NCI-H1092 (cell line): Measurements from ENCODE around the gene ARHGEF17.

ENCODE experiments used
- DNase-seq: peaks from one replicate; lab custom pipeline; 2025; lab: John Stamatoyannopoulos, UW

Gene ARHGEF17

DNA sequence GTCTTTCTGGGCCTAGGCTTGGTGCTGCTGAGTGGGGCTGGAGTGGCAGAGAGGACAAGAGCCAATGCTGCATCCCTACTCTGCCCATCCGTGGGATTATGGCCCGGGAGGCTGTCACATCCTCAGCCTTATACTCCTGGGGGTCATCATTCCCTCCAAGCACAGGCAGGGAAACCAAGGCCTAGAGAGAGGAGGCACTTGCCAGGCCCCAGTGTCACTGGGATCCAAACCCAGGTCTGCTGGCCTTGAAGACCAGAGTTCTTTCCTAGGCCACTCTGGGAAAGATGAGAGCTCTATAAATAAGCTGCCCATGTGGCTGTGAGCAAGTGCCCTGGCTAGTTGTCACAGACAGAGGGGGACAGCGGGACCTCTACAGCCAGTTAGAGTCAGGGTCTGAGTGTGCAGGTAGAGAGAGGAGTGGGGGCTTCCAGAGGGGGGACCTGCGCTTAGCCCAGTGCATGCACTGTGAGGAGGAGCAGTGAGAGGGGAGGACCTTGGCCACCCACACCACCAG is 72.9 kb downstream of the ARHGEF17 start:
- DNase-seq: no peak

DNA sequence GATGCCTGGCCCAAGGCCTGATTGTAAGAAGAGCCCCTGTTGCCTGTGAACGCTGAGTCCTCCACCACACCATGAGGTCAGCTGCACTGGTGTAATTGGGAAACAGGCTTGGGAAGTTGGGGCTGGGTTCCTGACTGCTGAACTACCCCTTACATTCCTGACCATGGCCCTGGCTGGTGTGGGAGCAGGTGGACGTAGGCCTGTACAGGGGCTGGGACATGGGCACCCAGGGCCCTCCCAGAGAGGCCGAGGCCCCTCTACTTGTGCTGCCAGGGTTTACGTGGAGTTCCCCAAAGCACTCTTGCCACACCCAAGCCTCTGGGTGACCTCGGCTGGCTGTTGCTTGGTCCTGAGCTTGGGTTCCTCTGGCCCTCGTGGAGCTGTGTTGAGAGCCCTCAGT is 73.5 kb downstream of the ARHGEF17 start:
- DNase-seq: no peak

DNA sequence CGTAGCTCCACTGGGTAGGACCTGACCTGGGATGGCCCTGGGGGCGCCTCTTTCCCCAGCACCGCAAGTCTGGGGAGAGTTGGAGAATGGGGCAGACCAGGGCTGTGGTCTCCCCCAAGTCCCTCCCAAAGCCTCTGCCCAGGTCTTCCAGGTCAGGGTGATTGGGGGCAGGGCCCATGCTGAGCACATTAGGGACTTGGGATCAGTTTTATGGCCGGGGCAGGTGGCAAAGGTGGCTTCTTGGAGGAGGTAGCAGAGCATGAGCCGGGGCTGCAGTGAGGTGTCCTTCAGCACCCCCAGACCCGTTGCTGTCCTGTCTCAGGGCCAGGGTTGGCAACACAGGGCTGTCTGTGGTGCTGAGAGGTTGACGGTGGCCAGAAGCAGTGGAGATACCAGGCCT is 74.1 kb downstream of the ARHGEF17 start:
- DNase-seq: no peak

DNA sequence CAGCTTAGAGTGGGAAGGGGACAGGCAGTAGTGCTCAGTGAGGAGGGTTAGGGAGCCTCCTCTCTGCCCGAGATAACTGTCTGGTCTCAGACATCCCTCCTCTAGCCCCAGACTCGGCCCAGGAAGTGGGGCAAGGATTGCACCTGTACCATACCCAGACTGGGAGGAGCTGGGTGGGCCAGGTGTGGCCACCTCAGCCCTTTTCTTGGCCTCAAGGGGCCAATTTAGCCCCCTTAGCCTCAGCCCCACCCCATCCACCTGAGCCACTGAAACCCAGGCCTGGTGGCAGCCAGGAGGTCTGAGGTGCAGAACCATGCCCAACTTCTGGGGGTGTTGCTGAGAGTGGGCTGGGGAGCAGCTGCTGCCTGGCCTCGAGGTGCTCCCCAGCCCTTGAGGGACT is 74.7 kb downstream of the ARHGEF17 start:
- no peak for DNase-seq

DNA sequence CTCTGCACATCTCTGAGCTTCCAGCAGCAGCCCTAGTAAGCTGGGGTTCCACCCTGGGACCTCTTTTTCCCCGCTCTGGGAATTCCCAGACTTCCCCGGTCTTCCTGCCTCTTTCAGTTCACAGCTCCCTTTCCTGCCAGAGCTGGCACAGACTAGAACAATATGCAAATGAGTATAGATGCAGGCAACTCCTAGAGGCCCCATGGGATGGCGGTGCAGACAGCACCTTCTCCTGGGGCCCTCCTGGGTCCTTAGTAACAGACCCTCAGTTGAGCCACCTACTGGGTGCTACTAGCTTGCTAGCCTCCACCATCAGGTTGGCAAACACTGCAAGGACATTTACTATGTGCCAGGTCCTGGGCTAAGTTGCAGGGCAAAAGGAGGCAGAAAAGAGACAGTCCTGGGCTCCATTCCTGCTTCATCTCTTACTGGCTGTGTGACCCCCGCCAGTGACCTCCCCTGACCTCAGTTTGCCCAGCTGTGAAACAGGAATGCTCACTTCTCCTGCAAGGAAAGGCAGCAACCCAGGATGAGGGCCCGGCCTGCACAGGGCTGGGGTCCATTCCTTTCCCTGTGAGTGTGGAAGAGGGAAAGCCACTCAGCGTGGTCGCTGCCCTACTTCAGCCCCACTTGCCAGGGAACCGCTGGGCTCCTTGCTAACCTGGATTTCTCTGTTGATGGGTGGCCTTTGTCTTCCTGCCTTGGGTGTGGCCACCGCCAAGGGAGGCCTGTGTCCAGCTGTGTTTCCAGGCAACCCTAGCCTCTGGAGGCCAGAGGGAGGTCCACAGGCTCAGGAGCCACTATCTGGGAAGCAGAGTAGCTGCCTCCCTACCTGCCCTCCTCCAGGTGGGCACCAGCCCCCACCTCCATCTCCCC is 75.4 kb downstream of the ARHGEF17 start:
- no peak for DNase-seq

DNA sequence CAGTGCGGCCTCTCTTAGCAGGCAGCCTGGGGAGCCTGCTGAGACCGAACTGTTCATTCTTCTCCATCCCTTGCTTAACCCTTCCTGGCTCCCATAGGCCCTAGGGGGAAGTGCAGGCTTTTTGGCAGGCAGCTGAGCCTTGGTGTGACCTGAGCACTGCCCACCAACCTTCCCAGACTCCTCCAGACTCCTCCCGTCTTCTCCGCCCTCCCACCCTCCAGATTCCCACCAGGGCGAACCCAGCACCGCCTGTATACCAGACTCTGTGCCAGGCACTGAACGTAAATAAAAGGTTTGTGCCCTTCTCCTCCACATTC is 76.0 kb downstream of the ARHGEF17 start:
- DNase-seq: no peak

DNA sequence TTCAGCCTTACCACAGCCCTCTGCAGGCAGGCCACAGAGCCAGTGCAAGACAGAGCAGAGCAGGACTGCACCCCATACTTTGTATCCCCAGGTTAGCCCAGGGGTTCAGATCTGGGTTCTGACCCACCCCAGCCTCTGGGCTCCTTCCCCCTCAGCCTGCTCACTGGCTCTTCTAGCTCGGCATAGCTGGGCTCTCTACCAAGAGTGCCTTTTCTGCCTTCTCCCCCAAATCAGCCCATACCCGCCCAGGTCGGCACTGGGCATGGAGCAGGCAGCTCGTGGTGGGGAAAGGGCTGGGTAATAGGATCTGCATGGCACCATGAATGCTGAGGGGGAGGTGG is 76.4 kb downstream of the ARHGEF17 start:
- DNase-seq: no peak

DNA sequence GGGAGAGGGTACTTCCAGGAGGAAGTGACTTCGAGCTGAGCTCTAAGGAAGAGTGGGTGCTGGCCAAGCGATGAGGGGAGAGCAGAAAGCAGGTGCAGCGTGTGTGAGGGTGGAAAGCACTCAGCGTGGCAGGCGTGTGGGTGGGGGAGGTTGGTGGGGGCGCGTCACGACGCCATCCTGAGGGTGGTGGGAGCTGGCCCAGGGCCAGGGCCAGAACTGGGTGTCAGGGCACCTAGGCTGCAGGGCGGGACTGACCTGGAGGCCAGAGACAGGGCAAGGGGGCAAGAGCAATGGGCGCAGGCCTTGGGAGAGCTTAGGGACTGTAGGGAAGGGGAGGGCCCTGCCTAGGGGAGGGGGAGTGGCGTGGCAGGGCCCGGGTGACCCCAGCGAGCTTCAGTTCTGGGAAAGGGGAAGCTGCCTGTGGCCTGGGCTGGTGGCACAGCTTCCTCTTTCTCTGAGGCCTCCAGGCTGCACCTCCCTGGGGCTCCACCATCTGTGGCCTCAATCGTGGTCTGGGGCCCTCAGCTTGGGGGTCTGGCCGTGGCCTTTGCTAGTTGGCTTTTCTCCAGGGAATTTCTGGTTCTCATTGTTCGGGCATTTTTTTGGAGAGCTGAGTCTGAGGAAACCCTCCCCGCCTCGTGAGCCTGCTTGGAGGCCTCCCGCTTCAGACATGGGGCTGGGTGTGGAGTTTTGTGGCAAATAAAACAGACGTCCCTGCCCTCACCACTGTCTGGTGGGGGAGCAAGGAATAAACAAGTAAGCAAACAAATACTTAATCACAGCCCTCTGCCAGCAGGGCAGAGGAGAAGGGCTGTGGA is 77.0 kb downstream of the ARHGEF17 start:
- no peak for DNase-seq

DNA sequence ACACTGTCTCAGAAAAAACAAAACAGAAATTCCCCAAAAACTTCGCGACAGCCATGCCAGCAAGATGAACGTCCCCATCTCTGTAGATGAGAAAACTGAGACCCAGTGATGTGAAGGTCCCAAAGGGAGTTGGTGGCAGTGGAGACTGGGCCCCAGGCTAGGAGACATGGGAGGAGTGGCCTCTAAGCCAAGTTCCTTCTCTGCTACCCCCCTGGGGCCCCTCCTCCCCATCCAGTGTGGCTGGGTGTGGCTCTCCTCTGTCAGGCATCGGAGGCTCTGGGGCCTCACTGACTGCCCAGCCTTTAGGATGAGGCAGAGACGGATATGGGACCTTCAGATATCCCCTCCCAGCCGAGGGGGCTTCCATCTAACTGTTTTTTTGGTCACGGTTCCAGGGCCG is 77.9 kb downstream of the ARHGEF17 start:
- DNase-seq: no peak

DNA sequence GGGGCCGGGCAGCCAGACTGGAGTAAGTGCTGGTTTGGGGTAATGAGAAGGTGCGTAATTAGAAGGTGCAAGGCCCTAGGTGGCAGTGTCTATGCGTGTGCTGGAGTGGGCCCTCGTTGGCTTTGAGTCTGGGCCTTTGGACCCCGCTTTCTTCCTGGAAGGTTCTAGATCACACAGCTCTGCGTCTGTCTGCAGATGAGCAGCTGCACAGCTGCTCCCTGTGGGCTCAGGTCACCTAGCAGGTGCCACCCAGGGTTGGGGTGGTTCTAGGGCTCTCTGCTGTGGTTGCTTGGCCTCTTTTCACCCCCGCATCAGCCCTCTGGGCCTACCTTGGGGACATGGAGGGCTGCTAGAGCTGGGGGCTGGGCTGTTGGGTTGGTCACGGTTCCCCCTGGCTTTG is 78.5 kb downstream of the ARHGEF17 start:
- no peak for DNase-seq

DNA sequence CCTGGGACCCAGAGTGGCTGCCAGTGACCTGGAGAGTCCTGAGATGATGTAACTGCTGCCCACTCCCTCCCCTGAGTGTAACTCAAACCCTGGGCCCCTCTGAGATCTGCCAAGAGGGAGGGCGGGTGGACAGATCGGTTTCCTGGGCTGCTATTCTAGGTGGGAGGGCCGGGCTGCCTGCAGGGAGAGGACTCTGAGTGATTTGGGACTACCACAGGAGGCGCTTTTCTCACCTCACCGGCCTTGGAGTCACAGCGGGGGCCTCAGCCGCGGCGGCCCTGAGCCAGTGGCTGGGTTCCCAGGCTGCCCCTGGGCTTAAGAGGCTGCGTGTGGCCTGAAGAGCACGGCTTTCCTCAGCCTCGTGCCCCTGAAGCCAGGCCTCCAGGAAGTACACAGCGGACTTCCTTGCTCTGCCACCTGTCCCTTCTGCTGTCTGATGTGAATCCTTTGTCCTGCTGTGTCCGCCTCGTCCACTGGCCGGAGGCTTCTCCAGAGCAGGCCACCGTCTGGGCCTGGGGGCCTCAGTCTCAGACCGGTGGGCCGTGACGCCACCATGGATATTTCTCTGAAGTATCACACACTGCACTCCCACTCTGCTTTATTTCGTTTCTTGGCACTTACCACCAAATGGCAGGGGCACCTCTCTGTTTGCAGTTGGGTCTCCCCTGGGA is 79.7 kb downstream of the ARHGEF17 start:
- no peak for DNase-seq

DNA sequence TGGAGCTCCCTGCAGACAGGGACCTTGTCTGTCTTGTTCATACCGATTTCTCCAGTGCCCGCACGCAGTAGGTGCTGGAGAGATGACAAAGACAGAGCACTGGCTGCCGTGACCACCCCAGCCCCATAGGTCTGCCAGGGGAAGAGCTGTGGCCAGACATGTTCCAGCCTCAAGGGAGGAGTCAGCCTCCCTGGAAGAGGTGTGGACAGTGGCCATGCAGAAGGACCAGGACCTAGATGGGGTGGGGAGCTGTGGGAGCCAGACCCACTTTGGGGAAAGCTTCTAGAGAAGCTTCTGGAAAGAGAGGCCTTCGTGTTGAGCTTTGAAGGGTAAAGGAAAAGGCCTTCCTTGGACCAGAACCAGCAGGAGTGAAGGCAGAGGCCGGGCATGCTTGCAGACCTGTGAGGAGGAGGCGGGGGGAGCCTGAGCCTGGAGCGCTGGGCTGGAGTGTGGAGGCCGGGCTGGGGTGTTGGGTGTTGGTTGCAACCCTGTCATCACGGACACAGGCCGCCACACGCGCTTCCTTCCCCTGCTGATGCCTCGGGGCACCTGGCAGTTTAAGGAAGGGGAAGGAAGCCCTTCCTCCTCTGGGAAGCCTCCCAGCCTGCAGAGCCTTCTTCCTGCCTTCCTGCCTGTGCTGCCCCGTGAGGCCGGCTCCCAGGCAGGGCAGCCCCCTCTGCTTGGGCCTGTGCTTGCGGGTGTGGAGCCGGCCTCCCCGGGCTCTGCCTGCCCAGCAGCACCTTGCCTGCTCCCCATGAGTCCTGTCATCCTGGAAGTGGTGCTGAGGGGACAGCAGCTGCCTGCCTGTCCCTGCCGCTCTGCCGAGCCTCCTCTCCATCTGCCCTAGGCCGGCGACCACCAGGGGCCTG is 80.4 kb downstream of the ARHGEF17 start:
- DNase-seq: no peak

DNA sequence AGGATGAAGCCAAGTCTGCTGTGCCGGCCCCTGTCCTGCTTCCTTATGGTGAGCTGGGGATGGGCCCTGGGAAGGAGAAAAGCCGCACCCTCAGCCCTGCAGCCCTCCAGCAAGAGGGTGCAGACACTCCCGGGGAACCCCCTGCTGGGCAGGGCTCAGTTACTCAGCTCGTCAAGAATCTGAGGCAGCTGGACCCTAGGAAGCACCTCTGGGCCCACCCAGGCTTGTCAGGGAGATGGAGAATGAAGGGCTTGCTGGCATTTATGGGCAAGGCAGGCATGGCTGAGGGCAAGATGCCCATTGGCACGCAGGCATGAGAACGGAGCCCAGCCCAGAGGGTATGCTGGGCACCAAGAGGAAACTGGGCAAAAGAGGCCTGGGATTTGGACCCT is 81.1 kb downstream of the ARHGEF17 start:
- DNase-seq: no peak

DNA sequence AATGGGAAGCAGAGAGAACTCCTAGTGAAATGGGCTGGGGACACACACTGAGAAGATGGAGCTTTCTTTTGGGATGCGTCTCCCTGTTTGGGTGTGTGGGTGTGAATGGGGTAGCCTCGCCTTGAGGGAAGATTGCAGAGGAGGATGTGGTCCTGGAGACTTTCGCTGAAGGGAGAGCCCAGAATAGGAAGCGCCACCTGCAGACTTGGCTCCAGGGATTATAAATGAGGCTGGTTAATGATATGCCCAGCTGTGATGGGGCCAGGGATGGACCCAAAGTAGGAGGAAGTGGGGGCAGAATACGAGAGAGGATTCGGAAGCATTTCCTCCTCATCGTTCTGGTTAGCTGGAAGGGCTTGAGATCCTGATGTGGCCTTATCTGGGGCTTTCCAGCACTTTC is 81.8 kb downstream of the ARHGEF17 start:
- DNase-seq: no peak

DNA sequence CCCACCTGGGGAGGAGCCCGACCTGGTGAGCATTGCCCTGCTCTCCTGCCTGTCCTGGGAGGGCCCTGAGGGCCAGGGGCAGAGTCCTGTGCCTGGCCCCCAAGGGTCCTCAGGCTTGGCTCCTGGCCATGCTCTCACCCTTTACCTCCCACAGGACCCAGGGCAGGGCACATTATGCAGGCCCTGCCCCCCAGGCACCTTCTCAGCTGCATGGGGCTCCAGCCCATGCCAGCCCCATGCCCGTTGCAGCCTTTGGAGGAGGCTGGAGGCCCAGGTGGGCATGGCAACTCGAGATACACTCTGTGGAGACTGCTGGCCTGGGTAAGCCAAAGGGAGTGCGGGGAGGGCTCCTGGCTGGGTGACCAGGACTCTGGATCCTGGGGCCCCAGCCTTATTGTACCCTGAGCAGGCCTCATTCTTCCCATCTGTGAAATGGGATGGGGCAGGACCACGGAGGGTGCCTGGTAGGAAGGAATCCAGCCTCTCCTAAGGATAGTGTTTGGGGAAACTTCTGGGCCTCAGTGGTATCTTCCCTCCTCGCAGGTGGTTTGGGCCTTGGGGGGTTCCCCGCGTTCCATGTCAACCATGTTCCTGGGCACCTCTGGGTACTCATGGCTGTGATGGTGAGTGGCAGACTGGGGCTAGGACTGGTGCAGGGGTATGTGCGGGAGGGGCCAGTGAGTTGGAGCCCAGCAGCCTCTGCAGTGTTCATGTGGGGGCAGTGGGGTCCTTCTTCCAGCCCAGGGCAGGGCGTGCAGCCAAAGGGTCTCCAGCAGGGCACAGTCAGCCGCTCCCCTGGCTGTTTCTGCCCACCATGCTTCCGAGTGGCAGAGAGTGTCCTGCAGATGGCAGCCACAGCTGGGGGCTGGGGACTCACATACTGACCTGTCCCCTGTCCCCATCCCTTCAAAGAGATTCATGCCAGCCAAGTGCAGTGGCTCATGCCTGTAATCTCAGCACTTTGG is 82.8 kb downstream of the ARHGEF17 start:
- DNase-seq: no peak

DNA sequence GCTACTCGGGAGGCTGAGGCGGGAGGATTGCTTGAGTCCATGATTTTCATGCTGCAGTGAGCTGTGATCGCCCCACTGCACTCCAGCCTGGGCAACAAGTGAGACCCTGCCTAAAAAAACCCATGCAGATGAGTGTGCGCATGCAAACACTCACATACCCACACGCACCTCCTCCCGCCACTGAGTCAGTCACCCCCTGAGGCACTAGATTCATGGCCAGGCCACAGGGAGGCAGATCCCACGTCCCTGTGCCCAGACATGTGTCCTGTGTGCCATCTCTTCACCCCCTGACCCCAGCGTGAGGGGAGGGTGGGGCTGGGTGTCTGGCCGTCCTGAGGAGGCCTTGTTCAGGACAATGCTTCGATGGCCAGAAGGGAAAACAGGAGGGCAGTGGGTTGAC is 83.6 kb downstream of the ARHGEF17 start:
- no peak for DNase-seq

DNA sequence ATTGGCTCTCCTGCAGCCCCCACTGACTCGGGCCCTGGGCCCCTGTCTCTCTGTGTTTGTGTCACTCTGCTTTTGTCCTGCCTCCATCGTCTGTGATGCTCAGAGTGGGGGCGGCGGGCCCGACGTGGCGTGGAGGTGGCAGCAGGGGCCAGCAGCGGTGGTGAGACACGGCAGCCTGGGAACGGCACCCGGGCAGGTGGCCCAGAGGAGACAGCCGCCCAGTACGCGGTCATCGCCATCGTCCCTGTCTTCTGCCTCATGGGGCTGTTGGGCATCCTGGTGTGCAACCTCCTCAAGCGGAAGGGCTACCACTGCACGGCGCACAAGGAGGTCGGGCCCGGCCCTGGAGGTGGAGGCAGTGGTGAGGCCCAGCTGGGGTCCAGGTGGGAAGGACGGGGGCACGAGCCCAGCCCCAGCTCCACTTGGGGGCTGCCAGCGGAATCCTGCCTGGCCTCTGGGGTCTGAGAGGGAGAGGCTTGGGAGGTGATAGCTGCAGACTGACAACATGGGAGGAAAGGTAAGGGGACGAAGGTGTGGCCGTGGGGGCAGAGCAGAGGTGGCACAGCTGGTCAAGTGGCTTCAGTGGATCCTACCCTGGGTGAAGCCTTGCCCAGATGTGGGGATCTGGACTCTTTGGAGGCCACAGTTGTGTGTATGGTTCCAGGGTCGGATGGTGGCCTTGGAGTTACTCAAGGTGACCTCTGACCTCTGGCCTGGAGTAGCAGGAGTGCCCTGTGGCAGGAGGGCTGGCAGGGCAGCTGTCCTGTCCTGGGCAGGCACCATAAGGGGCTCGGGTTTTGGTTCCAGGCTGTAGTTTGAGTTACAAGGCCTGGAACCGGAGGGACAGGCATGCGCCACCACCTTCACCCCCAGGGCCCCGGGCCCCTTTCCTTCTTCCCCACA is 84.3 kb downstream of the ARHGEF17 start:
- no peak for DNase-seq

DNA sequence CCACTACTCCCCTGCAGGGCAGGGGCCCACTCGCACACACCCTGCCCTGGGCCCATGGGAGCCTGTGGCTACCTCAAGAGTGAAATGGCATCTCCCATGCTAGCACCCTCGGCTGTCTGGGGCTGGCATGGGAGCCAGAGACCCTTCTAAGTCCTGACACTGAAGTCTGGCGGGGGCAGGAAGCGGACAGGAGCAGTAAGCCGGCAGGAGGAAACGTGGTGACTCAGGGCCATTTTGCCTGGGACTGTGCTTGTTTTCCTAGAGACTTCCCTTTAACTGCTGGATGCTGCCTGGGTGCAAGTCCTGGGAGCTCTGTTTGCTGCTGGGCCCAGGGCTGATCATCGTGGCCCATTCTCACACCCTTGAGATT is 84.9 kb downstream of the ARHGEF17 start:
- no peak for DNase-seq
